Stimulated activated CD8-positive, alpha-beta memory T cell treated with anti-CD3 and anti-CD28 coated beads, Interleukin-7, amount 100 ng/mL, for 48 hours (primary cell): Measurements from ENCODE around the gene SPAG9.

Experiments used
- DNase-seq, 2 donors: peaks; one replicate each; pipeline ENCODE4 v3.0.0-alpha.2; 2020; ENCODE audit warnings: low read depth in 1 of 2; ENCODE audit errors: extremely low read depth in 1 of 2

SPAG9 gene

DNA sequence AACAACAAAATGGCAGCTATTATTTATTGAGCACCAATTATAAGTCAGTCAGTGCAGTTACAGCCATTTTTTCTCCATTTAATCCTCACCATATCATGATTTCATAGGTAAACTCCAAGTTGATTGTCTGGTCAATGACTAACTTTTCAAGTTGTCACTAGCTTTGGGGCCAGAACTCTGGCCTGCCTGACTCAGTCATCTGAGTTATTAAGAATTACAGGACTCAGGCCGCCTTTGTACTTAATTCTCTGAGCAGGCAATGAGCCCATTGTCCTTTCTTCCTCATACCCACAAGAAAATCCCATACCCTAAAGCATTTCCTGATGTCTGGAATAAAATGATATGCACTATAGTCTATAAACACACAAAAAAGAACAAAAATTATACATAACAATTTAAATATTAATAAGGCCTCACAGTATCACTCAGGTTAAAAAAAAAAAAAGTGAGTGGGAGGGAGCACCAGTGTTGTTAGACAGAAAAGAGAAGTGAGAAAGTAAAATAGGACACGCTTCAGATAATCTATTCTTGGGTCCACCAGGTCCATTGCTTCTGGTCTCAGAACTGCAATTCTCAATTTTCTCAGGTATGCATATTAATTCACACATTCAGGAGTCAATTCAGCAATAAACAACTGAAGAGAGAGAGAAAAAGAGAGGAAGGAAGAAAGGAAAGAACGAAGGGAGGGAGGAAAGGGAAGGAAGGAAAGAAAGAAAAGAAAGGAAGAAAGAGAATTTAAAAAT is 70.2 kb downstream of the SPAG9 start:
- DNase-seq, result no peak

DNA sequence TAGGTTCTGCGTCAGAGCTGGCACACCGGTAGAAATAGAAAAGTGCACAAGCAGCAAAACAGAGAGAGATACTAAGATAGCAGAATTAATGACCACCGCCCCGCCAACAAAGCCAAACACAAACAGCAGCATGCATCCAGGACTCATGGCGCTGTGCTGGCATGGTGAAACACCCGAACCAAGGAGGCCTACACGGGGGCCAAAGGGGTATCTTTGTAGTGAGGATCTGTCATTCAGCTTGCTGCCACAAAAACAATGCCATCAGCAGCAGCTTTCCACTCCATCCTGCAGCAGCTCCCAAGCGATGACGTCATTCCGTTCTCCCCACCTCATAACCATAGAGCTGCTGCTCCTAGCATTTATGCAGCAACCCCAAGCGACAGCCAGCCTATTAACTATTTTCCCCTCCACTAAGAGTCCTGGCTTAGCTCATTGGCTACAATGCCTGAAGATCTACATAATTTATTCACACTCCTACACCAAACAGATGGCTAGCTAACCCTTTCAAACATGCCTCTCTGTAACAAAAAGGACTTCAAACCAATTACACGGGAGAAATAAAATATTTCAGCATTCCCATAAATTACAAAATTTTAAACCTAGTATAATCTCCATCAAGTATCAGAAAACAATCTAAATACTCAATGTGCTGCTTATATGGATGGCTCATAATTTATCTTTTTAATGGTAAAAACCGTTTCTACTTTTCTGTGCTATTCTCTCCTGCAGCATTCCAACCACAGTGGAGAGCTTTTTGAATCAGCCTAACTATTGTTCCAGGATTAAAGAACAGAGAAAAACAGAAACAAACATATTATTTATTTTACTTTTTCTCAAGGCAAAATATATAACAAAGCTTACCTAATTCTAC is 73.9 kb downstream of the SPAG9 start:
- no peak for DNase-seq

DNA sequence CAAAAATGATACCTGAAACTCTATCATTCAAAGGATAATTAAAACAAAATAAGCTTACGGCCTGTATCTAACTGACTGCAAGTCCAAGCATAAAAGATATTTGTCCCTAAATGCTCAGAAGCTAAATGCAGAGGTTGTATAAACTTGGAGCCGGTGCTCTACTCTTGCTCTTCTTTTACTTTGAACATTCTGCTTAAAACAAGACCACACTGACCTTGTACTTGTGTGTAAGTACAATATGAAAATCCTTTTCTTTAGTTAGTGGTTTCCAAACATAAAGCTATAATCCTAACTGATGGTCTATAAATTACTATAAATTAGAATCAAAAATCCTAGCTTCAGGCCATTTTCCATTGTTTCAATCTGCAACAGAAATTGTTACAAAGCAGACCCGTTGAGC is 74.6 kb downstream of the SPAG9 start:
- DNase-seq, result no peak

DNA sequence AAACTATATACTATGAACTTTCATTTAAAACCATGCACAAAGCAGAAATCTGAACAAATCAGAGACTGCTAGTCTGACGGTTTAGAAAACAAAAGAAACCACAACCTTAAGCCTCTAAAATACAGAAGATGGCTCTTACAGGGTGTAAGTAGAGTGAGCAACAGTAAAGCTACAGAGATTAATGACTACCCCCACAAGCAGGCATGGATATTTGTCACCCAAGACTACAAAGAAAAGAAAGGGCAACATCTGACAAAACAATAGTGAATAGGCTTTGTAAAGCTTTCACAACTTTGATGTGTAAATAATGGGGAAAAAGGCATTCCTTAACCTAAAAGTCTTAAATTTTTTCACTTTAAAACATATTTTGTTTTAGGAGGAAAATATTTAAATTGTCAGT is 75.0 kb downstream of the SPAG9 start:
- DNase-seq, result no peak

DNA sequence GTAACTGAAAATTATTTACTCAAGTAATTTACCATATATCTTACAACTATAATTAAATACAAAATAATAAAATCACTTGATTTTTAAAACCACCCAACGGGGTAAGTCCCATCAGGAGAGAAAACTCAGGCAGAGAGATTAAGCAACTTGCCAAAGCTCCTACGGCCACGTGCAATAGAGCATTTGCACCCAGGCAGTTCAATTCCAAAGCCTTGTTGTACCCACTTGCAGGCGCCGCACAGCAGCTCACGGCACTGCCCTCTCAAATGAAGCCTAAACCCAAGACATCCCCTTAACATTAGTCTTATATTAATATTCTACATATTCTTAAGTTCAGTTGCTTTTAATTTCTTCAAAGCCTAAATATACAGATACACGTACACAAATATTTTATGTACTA is 75.7 kb downstream of the SPAG9 start:
- DNase-seq, result no peak

DNA sequence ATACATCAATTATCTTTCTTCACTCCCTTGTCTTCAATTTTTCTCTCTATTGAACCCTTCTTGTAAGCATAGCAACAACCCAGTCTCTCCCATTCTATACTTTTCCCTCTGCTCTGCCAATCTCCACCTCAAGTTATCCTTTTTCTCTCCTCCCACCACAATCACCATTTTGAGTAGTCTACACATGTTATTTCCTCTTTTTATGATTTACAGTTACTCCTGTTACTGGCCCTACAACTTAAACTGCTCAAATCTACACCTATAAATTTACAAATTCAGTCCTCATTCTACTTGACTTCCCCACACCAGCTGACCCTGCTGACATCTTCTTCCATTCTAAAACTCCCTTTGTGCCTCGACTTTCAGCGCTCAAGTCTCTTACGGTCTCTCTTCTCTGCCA is 84.6 kb downstream of the SPAG9 start:
- no peak for DNase-seq

DNA sequence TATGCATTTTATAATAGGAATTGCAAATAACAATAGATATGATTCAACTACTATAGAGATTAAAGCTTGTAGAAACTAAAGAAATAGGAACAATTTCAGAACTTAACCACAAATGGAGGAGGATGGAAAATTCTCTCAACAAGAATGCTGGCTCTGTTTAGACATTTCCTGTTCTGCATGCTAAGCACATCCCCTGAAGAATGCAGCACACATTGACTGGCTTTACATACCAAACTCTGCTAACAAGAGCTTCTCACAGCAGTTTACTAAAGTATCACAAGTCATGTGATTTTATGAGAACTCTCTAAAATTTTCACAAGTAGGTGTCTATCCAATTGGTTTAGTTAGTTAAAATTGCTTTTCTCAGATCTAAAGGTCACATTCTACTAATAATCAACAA is 85.2 kb downstream of the SPAG9 start:
- no peak for DNase-seq

DNA sequence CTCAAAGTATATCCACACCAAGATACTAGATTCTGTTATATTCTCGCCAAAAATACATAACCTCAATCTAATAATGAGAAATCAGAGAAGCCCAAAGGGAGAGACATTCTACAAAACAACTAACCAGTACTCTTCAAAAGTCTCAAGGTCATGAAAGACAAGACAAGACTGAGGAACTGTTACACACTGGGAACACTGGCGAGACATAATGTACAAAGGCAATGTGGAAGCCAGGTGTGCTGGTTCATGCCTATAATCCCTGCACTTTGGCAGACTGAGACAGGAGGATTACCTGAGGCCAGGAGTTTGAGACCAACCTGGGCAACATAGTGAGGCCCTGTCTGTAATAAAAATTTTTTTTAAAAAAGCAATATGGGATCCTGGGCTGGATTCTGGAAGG is 85.9 kb downstream of the SPAG9 start:
- DNase-seq, result no peak

DNA sequence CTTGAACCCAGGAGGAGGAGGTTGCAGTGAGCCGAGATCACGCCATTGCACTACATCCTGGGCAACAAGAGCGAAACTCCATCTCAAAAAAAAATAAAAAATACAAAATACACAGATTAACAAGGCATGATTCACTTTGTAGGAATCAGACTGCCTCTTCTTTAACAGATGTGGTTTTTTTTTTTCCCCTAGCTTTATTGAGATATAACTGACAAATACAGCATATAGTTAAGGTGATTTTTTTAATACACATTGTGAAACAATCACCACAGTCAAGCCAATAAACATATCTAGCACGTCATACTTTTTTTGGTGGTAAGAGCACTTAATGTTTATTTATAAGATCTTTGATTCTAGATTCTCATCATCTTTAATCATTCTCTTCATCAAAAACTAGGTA is 87.8 kb downstream of the SPAG9 start:
- DNase-seq, result no peak

DNA sequence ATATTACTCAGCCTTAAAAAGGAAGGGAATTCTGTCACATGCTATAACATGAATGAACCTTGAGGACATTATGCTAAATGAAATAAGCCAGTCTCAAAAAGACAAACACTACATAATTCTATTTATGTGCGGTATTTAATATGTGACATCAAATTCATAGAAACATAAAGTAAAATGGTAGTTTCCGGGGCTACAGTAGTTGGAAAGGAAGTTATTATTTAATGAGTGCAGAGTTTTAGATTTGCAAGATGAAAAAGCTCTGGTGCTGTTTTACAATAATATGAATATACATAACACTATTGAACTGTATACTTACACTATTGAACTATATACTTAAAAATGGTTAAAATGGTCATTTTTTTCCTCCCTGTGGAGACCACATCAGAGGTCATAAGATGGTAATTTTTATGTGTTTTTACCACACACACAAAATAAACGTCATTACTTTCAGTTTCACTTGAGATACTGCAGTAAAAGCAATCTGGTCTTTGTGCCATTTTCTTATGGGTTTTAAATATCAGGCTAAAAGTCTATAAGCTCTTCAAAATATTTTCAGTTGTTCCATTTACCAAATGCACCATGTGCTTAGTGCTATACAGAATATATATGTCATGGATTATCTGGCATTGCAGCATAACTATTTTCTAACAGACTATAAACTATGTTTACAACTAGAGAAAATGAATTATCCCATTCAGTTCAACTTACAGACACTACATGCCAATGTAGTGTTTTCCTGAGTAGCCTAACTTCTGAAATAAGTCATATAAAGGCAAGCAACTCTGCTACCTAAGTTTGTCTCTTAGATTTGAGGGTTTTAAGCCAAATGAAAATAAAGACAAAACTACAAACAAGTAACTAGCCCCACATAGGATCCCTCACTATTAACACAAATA is 90.9 kb downstream of the SPAG9 start:
- no peak for DNase-seq

DNA sequence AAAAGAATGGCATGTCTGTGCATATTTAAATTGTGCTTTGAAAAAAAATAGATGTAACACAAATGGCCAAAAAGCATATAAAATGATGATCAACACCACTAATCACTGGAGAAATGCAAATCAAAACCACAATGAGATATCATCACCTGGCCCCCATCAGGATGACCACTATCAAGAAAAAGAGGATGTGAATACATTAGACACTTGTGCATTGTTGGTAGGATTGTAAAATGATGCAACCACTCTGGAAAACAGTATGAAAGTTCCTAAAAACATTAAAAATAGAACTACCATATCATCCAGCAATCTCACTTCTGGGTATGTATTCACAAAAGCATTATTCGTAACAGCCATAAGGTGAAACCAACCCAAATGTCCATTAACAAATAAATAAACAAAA is 91.5 kb downstream of the SPAG9 start:
- no peak for DNase-seq

DNA sequence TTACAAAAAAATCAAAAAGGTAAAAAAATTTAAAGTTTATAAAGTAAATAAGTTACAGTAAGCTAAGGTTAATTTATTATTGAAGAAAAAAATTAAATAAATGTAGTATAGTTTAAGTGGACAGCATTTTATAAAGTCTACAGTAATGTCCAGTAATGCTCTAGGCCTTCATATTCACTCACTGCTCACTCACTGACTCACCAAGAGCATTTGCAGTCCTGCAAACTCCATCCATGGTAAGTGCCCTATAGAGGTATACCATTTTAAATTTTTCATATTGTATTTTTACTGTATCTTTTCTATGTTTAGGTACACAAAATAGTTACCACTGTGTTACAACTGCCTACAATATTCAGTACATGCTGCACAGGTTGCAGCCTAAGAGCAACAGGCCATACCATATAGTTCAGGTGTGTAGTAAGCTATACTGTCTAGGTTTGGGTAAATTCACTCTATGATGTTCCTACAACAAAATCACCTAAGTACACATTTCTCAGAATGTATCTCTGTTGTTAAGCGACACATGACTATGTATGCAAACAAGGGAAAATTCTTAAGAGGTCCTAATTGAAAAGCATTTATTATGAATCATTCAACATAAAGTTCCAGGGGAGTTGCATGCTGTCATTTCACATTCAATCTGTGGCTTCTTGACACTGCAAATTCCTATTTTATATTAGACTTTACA is 92.3 kb downstream of the SPAG9 start:
- no peak for DNase-seq

DNA sequence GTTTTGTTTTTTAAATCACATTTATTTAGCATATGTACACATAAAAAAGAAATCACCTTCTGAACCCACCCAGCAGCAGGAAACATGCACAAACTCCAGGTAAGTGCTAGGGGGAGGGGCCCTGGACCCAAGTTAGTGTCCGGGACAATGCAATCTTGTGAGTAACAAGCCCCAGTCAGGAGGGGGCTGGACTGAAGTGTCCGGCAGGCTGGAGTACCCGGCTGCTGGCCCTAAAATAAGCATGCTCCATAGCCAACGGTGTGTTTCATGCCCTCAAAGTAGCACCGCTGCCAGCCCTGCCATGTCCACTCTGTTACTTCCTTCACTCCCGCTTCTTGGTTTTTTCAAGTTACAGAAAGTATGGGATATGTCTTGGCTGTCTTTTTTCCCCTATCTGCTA is 102.1 kb downstream of the SPAG9 start:
- DNase-seq, result no peak

DNA sequence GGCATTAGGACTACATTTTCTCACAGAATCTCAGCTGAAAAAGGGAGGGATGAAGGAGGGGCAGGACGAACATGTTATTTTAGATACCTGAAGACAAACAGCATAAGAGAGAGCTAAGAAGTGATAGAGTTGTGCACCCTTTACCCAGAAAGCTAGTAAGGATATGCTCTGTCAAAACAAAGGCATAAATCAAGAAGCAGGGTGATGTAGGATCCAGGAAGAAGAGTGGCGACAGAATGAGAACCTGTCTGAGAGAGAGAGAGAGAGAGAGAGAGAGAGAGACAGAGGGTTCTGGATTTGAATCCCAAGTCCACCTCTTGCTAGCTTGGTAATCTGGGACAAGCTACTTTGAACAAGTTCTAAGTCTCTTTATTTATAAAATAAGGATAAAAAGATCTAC is 103.4 kb downstream of the SPAG9 start:
- no peak for DNase-seq

DNA sequence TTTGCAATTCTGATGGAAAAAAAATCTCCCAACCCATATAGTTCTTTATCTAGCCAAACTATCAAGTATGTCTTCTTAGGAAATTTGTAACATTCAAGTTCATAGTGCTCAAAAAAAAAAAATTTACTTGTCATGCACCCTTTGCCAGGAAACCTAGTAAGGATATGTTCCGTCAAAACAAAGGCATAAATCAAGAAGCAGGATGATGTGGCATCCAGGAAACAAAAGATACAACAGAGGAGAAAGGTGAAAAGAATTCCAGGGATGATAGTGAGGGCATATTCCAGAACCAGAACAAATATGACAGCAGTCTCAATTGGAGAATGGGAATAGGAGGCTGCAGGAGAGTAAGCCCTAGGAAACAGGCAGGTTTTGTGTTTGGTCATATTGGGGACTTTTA is 104.6 kb downstream of the SPAG9 start:
- DNase-seq, result no peak

DNA sequence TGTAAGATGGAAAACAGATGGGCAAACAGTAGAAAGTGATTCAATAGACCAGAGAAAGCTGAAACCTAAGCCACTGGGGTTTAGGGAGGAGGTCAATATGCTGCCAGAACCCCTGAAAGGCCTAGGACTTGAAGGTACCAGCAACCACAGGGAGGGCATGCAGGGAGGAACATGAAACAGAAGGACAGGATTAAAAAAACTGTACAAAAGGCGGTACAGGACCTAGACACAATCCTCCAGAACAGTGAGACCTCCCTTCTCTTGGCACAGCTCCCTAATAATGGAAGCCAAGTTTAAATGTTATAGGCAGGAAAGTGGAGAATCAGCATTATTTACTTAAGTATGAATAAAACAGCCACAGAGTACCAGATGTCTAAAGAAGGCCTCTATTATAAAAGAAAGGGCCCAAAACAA is 105.5 kb downstream of the SPAG9 start:
- DNase-seq, result no peak

DNA sequence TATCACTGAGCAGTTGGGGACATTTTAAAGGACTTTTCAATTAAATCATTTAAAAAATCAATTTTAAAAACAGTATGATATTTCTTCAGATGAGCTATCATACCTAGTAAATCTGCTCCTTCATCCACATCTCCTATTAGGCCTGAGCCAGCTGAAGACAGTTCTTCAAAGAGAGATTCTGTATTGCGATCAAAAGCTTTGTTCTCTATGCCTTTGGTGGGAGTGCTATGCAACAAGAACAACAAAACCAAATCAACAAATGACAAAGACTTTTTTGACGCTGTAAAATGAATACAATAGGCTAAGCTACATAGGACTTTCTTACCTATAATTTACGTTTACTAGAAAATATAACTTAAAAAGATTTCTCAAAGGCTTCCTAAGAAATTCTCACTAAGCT is 106.5 kb downstream of the SPAG9 start:
- DNase-seq, result no peak

DNA sequence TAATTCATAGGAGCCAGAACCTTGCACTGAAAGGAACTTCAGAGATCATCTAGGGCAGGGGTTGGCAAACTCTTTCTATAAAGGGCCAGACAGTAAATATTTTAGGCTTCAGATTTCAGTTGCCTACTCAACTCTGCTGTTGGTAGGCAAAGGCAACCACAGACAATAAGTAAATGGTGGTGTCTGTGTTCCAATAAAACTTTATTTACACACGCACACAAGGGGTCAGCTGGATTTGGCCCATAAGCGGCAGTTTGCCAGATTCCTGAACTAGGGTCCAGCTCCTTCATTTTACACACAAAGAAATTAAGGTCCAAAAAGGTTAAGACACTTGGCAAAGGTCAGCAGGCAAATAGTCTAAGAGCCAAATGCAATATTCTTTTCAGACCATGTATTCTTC is 107.3 kb downstream of the SPAG9 start:
- no peak for DNase-seq

DNA sequence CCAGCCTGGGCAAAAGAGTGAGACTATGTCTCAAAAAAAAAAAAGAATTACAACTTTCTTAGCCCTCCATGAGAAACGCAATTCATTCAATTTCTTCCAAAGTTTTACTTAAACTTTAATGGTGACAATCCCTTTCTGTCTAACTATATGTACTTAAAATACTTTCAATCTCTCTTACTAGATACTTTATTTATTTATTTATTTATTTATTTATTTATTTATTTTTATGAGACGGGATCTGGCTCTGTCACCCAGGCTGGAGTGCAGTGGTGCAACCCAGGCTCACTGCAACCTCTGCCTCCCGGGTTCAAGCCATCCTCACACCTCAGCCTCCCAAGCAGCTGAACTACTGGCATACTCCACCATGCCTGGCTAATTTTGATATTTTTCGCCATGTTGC is 108.1 kb downstream of the SPAG9 start:
- no peak for DNase-seq

DNA sequence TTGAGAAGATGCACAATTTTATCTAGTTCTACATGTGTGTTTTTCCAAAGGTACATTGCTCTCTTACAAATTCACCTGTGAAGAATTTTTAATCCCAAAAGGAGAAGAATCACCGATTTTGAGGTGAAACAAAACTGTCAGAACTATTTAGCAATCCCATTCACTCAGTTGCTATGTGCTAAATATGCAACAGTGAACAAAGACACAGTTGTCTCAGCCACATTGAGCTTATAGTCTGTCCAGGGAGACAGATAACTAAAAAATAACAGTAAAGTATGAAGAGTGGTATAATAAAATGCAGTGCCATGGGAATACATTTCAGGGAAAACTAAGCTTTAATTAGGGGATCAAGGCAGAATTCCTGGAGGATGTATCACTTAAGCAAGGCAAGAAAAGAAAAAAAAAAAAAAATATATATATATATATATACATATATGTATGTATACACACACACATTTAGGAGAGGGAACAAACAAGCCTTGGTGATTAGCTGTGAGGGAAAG is 110.4 kb downstream of the SPAG9 start:
- no peak for DNase-seq

DNA sequence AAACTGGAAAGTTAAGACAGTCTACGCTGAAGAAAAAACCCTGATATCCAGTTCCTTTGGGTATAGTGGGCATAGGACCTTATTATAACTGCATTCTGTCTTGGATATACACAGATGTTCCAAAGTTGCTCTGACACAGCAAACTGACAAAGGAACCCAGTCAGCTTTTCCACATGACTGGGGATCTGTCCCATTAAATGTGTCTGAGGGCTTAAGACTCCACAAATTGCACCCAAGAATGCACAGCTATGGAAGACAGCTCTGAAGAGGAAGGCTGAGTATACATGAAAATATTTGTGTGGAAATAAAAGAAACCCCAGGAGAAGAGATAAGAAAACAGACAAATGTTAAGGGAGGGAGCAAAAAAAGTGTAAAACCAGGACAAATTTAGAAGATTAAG is 114.1 kb downstream of the SPAG9 start:
- no peak for DNase-seq
